ENCODE data around the gene HMOX1. TPM values are rescaled to one million over a fixed set of nuclear protein-coding genes. Genes with fewer than 3 reads are reported as not detected.

Gene HMOX1
- total and polyA plus RNA-seq, 2 of the 13 experiments (the other 11 are each of a cell fraction or from before 2014, with no cell fraction given) = 53.6 to 67.4 TPM

DNA sequence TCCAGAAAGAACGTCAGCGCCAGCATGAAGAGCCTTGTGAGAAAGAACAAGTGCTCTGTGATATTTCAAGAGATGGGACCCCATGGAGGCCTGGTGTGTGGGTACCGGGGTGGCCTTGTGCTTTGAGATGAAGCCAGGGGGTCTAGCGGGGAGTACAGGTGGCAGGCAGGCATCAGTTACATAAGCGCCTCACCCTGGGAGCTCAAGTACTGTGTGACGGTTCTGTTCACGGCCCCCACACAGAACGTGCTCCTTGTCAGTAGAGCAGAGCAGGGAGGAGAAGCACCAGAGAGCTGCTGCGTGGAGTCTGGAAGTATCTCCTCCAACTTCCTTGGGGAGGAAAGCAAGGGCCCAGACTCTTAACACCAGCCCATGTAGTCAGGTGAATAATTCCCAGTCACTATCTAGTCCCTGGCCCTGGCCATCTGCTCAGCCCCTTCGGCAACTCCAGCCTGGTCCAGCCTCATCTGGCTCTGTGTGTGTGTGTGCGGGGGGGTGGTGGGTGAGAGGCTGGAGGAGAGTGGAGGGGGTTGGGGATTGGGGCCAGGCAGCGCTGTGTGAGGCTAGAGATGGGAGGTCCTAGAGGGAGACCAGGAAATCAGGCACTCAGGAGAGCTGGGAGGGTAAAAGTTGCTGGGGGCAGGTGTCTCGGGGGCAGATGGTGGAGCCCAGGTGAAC is 51.5 kb downstream of the HMOX1 start:
- H3K36me3 ChIP-seq (replicated peaks in 1 of 2; ENCODE audit: control insufficient read depth in 1 of 2, insufficient read depth in 2 of 2, low read length in 2 of 2) = peaks cover 2 to 32% of the 10 kb centered on the region in 2 experiments; a peak in 4 of 5 replicates
- H3K9ac ChIP-seq (ENCODE audit: insufficient read depth, low read depth, low read length) = no peak overlapping the region
- POLR2A ChIA-PET = no interaction called here

More for the DNA sequence above, 51.5 kb downstream of the HMOX1 start:
- Histone ChIP-seq H3K4me2 (ENCODE audit: low read depth, low read length) (no peak overlapping the region), H3K9me3 (ENCODE audit: low read length) (no peaks in the 10 kb centered on the region), H3K79me2 (ENCODE audit: insufficient read depth, low read length) (no peaks in the 10 kb centered on the region), H3K27me3 (ENCODE audit: control insufficient read depth in 1 of 2, insufficient read depth in 2 of 2, low read length in 2 of 2) (no peaks in the 10 kb centered on the region), H3K27ac (ENCODE audit: extremely low read length, insufficient read depth, low read length) (no peak overlapping the region), H2AFZ (ENCODE audit: low read length) (no peak overlapping the region), H4K20me1 (ENCODE audit: insufficient read depth, low read length) (no peaks in the 10 kb centered on the region), H3K4me1 (ENCODE audit: insufficient read depth, low read length) (no peaks in the 10 kb centered on the region), H3K4me3 (replicated peaks in 1 of 3; ENCODE audit: insufficient read depth in 1 of 3, low read depth in 2 of 3, low read length in 3 of 3) (no peak overlapping the region)
- CTCF ChIA-PET (ENCODE audit: low intra/inter-chr PET ratio, low total read pairs) = interaction anchor here (2.0 to 2.3 kb wide), 2 partner anchors 151 to 192 kb away, joined by 8 to 32 read pairs; no protein-coding TSS in a partner anchor
- intact Hi-C loops (cut with micrococcal nuclease; ENCODE audit: unreplicated experiment) (loop anchor here (5.0 kb wide), 1 partner anchor 190 kb away; no protein-coding TSS in a partner anchor), in situ Hi-C loops (cut with HindIII; ENCODE audit: extremely low pct_ligation_motif_present, low pct_unique_long_range_greater_than_20kb) (loop anchor here (5.0 to 25.0 kb wide), 2 partner anchors 150 to 305 kb away; no protein-coding TSS in a partner anchor)
- TF ChIP-seq, protein P1, sequence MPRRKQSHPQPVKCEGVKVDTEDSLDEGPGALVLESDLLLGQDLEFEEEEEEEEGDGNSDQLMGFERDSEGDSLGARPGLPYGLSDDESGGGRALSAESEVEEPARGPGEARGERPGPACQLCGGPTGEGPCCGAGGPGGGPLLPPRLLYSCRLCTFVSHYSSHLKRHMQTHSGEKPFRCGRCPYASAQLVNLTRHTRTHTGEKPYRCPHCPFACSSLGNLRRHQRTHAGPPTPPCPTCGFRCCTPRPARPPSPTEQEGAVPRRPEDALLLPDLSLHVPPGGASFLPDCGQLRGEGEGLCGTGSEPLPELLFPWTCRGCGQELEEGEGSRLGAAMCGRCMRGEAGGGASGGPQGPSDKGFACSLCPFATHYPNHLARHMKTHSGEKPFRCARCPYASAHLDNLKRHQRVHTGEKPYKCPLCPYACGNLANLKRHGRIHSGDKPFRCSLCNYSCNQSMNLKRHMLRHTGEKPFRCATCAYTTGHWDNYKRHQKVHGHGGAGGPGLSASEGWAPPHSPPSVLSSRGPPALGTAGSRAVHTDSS (CRISPR knock-in tag; conservative IDR thresholded peaks at IDR 0.05) = no peak
- no peak for TF ChIP-seq ZNF33B (CRISPR knock-in tag; IDR thresholded peaks at IDR 0.05)
- no peak for TF ChIP-seq SAFB2 (CRISPR knock-in tag; IDR thresholded peaks at IDR 0.05; ENCODE audit: borderline replicate concordance, low read depth)
- no peak for TF ChIP-seq ZNF354B (CRISPR knock-in tag; IDR thresholded peaks at IDR 0.05)
- TF ChIP-seq, protein P2, sequence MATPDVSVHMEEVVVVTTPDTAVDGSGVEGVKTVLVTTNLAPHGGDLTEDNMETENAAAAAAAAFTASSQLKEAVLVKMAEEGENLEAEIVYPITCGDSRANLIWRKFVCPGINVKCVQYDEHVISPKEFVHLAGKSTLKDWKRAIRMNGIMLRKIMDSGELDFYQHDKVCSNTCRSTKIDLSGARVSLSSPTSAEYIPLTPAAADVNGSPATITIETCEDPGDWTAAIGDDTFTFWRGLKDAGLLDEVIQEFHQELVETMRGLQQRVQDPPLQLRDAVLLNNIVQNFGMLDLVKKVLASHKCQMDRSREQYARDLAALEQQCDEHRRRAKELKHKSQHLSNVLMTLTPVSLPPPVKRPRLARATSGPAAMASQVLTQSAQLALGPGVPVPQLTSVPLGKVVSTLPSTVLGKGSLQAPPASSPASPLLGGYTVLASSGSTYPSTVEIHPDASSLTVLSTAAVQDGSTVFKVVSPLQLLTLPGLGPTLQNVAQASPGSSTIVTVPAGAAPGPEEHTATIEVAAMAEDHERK (CRISPR knock-in tag; IDR thresholded peaks at IDR 0.05; ENCODE audit: low read depth) = no peak
- TF ChIP-seq ZNF589 (CRISPR knock-in tag; conservative IDR thresholded peaks at IDR 0.05) = no peak
- TF ChIP-seq, protein P3, sequence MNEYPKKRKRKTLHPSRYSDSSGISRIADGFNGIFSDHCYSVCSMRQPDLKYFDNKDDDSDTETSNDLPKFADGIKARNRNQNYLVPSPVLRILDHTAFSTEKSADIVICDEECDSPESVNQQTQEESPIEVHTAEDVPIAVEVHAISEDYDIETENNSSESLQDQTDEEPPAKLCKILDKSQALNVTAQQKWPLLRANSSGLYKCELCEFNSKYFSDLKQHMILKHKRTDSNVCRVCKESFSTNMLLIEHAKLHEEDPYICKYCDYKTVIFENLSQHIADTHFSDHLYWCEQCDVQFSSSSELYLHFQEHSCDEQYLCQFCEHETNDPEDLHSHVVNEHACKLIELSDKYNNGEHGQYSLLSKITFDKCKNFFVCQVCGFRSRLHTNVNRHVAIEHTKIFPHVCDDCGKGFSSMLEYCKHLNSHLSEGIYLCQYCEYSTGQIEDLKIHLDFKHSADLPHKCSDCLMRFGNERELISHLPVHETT (CRISPR knock-in tag; conservative IDR thresholded peaks at IDR 0.05) = no peak
- no peak for TF ChIP-seq ARNT (IDR thresholded peaks at IDR 0.05)
- ATAC-seq (no peak), DNase-seq (ENCODE audit: low spot score) (no peak), FAIRE-seq (no peak)
- BruUV-seq (replicated peaks) = no TSS peak
- 100% methylated on average over 7 of the region's 13 CpGs for WGBS (ENCODE audit: low lambda C conversion rate)
